ENCODE results near the gene UBA5. TPM values are rescaled to one million over a fixed set of nuclear protein-coding genes. Genes with fewer than 3 reads are reported as not detected.

Gene UBA5
- total and polyA plus RNA-seq, 9 of the 15 experiments (the other 6 are each of a cell fraction or from before 2014, with no cell fraction given), result 8.1 to 71.1 (median 29.4) TPM

GRCh38 chr3:132722165-132723023, 62.3 kb downstream of the UBA5 start, which contains the start of gene NPHP3 (continued):
- TF ChIP-seq ZBTB40 (IDR thresholded peaks at IDR 0.05), result no peak
- no peak for TF ChIP-seq ZBTB40 (CRISPR knock-in tag; IDR thresholded peaks at IDR 0.05)
- no peak for TF ChIP-seq SMARCE1 (IDR thresholded peaks at IDR 0.05)
- no peak for TF ChIP-seq COPS2 (conservative IDR thresholded peaks at IDR 0.05)
- no peak for TF ChIP-seq BRD9 (IDR thresholded peaks at IDR 0.05; ENCODE audit: low read depth, partially characterized antibody)
- no peak for TF ChIP-seq SAP30 (IDR thresholded peaks at IDR 0.05; ENCODE audit: borderline replicate concordance, insufficient read depth, low read depth, low read length, poor library complexity, severe bottlenecking)
- no peak for TF ChIP-seq ZNF644 (tag; IDR thresholded peaks at IDR 0.05; ENCODE audit: low read depth)
- TF ChIP-seq DLX4 (CRISPR knock-in tag; IDR thresholded peaks at IDR 0.05), result no peak
- no peak for TF ChIP-seq SNRNP70 (optimal IDR thresholded peaks at IDR 0.05; ENCODE audit: low read depth, low read length)
- no peak for TF ChIP-seq GTF3C2 (IDR thresholded peaks at IDR 0.05; ENCODE audit: borderline replicate concordance, extremely low read depth, insufficient read length)
- no peak for TF ChIP-seq ZFPM2 (CRISPR knock-in tag; IDR thresholded peaks at IDR 0.05)
- peak; percentile 84 for TF ChIP-seq VEZF1 (CRISPR knock-in tag; IDR thresholded peaks at IDR 0.05)

All from K562 (cell line).